C1 segment of cervical spinal cord (tissue), 14 donors: ENCODE data around the gene EPHB1.
A peak's percentile ranks its signal among the peaks of the same experiment; 100 is the strongest.
"Not testable (repeated sequence)": the region's sequence is repeated elsewhere in the genome, so short reads cannot be mapped to it uniquely, and the experiment has no call there.

ENCODE experiments used
- DNase-seq, 14 donors: peaks; one replicate each; lab custom pipeline; 2025; lab: John Stamatoyannopoulos, UW

Gene EPHB1

GRCh38 chr3:134776518-134776917 is 18.5 kb upstream of the EPHB1 start:
- DNase-seq = no peak

DNA sequence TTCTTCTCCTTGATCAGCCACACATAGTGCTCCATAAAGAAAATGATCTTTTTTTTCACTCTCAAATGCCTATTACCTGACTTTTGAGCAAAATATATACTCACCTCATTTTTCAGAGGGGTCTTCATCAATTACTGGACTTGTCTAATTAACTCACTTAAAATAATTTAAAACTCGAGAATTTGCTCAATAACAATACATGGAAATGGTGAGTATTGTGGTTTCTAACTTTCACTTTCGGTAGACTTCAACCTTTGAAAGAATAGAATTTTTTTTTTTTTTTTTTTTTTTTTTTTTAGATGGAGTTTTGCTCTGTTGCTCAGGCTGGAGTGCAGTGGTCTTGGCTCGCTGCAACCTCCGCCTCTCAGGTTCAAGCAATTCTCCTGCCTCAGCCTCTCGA is 17.7 kb upstream of the EPHB1 start:
- DNase-seq = no peak

DNA sequence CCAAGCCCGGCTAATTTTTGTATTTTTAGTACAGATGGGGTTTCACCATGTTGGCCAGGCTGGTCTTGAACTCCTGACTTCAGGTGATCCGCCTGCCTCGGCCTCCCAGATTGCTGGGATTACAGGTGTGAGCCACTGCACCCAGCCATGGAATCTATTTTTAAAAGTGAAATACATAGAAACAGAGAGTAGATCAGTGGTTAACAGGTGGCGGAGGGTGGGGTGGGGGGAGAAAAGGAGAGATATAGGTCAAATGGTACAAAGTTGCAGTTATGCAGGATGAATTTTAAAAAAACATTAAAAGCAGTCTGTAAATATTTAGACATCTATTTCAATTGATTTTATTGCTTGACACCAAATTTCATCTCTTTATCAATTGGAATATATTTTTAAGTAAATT is 6.8 kb upstream of the EPHB1 start:
- not testable (repeated sequence) for DNase-seq

GRCh38 chr3:134790065-134790464 is 5.0 kb upstream of the EPHB1 start:
- no peak for DNase-seq

- no peak for DNase-seq
These were observed 3.1 kb upstream of the EPHB1 start for GRCh38 chr3:134791992-134792391.

DNA sequence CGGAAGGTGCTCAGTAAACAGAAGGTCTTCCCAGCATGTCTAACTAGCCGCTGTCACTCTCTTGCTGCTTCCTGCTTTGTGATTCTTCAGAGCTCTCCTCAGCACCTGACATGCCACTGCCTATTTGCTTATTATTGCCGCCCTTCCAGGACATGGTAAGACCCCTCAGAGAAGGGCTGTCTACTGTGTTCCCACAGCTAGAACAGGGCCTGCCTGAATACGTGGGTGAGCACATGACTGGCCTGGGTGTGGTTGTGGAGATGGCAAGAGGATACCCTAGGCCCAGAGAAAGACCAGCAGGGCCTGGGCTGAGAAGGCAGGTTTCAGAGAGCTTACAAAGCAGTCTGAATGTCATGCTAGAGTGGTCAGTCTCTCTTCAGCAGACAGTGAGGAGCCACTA is 2.4 kb upstream of the EPHB1 start:
- no peak for DNase-seq

DNA sequence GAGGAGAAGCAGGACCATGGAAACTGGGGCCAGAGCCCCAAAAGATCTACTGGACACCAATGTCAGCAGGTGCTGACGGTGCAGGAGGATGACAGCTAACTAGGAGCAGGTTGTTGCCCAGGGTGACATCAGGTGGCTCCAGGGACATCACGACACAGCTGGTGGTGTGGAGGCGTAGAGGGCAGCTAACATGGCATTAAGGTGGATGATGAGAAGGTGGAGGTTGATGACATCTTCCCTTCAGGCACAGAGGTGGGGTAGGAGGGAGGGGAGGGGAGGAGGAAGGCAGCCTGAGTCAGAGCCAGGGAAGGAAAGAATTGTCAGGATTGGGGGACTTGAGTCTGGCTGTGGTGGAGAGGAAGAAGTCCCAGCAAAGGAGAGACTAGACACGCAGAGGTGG is 1.5 kb upstream of the EPHB1 start:
- no peak for DNase-seq

GRCh38 chr3:134794323-134794722 is 737 bp upstream of the EPHB1 start:
- no peak for DNase-seq

DNA sequence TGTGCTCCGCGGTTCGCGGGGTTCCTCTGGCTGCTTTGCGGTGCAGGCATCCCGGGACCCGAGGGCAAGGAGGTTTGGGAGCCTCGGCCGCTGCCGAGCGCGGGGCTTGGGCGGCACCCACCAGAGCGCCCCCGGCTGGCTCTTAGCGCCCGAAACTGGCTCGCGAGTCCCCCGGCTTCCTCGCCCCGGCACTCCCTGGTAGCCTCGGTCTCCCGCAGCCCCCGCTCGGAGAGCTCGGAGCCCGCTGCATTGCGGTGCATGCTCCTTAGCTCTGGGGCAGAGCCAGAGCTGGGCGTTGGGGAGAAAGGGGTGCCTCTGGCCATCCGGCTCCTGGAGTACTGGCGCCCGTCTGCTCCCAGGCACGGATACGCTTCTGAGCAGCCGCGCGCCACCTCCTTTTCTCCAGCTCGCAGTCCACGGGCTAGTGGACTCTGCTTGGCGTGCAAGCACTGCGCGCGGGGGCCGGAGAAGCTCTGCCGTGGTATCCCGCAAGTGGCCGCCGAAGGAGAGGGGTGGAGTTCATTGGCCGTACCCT is 753 bp downstream of the EPHB1 start:
- DNase-seq = peak in 2 of 14 donors; percentile 31 to 58

DNA sequence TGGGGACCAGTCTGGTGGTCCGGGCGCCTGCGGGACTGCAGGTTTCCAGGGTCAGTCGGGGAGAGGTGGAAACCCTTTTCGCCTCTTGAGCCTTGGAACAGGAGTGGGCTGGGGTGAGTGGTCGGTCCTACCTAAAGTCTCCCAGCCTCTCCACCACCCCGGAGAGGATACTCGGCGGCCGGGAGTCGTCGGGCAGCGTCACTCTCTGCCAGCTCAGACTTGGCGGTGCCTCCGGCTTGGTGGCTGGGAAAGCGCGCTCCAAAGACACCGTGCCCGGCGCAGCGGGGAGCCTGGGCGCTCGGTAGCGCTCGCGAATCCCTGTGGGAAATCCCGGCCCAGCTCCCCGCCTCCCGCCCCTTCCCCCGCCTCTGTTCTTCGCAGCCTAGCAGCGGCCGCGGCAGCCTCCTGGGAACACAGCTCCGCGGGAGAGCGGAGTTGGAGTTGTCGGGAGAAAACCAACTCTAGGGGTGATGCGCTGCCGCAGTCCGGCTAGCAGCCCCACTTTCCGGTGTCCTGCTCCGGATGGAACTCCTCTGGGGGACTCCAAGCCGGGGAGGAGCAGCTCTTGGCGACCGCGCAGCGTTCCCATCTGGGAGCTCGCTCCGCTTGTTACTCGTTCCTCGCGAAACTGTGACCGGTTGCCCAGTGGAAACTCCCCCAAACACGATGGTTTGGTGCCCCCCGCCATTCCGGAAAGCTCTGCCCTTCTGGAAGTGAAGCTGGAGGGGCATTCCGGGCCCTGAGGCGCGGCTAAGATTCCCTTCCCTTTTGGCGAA is 1.4 kb downstream of the EPHB1 start:
- DNase-seq = peak in 4 of 14 donors; percentile 5 to 61 (median 24)

- peak in 1 of 14 donors; percentile 57 for DNase-seq
These were observed 2.1 kb downstream of the EPHB1 start for GRCh38 chr3:134797057-134797740.

DNA sequence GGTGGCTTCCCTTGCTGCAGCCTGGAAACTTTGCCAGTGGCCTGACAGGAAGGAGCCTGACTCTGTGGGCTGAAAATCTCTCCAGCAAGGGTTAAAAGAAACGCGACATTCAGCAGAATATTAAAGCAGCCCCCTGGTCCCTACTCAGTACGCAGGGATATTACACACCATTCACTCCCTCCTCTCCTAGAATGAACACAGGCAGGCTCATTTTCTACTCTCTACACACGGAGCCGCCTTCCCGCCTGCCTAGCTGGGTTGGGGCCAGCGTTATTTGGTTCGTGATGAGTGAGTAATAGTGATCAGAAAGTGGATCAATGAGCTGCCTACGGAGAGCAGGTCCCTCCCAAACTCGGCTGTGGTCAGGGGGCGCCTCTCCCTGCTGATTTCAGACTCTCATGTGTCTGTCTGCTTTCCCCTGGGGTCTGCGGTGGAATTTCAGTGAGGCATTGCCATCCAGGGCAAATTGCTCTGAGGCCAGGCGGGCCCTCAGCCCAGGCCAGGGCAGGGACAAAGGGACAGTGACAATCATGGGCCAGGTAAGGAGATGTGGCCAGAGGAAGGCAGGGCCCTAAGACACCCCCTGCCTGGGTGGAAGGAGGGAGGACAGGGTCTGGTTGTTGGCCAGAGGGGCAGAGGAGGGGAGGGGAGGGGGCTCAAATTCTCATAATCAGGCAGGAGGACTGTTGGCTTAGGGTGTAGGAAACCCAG is 2.8 kb downstream of the EPHB1 start:
- DNase-seq = peak in 2 of 14 donors; percentile 4 to 57

DNA sequence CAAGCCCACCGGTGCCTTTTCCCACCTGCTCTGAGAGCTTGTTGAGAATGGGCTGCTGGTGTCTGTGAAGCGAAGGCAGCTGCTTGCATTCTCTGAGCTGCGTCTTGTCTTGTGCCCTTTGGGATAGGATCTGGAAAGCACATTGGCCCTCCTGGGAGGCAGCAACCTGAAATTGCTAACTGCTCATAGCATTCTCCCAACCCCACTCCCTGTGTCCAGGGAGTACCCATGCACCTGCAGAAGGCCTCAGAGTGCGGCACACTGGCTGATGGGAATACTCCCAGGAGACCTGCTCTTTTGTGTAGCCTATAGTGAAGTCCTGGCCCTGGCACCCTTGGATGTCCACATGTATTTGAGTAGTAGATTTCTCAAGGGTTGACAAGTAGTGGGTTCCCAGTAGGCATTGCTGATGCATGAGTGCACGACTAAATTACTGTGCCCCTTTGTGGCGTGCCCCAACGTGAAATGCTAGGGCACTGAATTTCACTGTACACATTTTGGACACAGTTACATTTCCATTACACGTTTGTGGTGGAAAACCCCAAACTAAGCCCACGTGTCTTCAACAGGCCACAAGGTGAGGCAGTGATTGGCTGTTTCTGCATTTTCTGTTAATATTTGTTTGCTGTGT is 3.7 kb downstream of the EPHB1 start:
- DNase-seq = no peak

DNA sequence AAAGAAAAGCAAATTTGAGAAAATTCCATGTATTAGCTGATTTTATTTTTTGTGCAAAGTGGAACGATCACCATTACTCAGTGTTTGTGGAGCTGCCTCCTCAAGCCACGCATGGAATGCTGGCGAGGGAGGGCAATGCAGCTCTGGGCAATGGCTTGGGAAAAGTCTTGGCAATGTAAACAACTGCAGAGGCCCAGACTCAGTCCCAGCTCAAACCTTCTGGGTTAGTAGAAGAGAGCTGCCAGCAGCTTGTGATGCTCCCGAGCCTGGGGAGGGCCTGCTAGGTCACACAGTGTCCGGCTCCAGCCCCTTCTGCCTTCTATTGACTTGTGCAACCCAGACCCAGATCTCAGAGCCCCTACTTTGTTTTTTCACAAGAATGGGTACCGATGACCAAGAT is 4.3 kb downstream of the EPHB1 start:
- DNase-seq = peak in 2 of 14 donors; percentile 11 to 88

- no peak for DNase-seq
These were observed 6.3 kb downstream of the EPHB1 start for GRCh38 chr3:134801204-134801958.

DNA sequence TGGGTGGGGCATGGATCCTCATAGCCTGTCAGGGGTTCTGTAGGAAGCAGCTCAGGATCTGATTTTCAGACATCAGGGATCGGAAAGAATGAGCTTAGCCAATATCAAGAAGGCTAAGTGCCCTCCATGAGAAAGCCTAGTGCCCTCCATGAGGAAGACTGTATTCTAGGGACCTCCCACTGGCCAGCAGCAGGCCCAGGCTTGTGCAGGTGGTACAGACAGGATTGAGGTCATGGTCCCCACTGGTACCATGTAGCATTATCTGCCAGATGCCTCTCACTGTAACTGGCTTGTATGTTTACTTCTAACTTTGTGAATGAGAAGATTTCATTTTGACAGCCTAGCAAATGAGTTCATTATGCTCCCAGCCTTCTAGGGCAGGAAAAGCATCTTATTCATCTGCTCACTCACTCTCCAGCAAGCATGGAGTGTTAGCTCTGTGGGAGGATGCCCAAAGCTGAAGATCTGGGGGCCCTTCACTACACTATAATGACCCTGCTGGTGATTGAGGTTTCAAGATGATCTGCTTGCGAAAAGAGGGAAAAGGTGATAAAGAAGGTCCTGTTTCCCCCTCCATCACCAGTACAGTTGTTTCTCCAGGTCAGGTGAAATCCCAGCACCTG is 7.5 kb downstream of the EPHB1 start:
- DNase-seq = no peak

DNA sequence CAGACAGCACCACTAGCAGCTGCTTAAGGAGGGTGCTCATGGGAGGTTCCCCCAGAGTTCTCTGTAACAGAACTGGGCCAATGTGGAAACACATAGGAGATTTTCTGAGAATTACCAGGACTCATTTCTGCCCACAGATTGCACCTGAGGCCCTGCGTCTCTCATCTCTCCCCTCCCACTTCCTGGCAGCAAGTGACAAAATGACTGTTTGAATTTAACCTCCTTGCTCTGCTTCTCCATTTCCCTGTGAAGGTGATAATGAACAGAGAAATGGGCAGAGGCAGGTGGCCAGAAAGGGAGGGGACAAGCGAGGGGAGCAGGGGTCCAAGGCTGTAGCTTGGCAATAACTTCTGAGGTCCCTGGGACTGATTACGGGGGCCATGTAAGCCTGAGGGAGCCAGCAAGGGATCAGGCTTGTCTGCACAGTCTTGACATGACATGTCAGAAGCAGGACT is 8.0 kb downstream of the EPHB1 start:
- DNase-seq = no peak

DNA sequence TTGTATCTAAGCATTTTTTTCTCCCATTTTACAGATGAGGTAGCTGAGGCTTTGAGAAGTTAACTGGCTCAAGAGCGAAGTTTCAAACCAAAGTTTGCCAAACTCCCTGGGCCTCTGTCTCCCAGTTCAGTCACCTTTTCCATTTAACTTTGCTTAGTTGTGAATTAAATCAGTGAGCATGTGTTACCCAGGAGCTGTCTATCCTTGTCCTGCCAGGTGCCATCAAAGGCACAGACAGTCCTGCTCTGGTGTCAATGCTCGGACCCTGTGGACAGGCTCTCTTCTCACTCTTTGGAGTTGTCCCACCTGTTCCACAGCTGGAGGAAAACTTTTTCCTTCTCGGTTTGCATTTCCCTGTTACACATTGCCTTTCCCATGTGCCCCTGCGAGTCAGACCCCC is 8.6 kb downstream of the EPHB1 start:
- DNase-seq = no peak

- DNase-seq = no peak
These were observed 9.7 kb downstream of the EPHB1 start for GRCh38 chr3:134804508-134805480.
